ENCODE results near the gene TCF7L1.

The TCF7L1 gene

GRCh38 chr2:85188852-85189251 is 55.7 kb downstream of the TCF7L1 start:
- no peaks in the 10 kb centered on the region for H3K27me3 ChIP-seq (replicated peaks; ENCODE audit: insufficient read depth, low read length)
- no peaks in the 10 kb centered on the region for H4K20me1 ChIP-seq (ENCODE audit: insufficient read depth, low read length)
- H3K4me2 ChIP-seq (ENCODE audit: low read depth, low read length), result no peak overlapping the region
- no peaks in the 10 kb centered on the region for H3K4me1 ChIP-seq (ENCODE audit: low read length)
- H3K9ac ChIP-seq (ENCODE audit: low read length), result no peak overlapping the region
- H3K79me2 ChIP-seq (ENCODE audit: low read length), result no peaks in the 10 kb centered on the region
- no peak overlapping the region for H3K4me3 ChIP-seq (ENCODE audit: low read length)
- DNase-seq, result no peak
- H2AFZ ChIP-seq (ENCODE audit: low read length), result no peak overlapping the region
- H3K9me3 ChIP-seq (replicated peaks; ENCODE audit: insufficient read depth, low read length), result no peaks in the 10 kb centered on the region
- TF ChIP-seq CTCF (IDR thresholded peaks at IDR 0.05; ENCODE audit: low read length) (no peak), EZH2phosphoT487 (IDR thresholded peaks at IDR 0.05; ENCODE audit: low read length) (no peak), EZH2 (optimal IDR thresholded peaks at IDR 0.05; ENCODE audit: low read depth, low read length) (no peak)
- H3F3A ChIP-seq (ENCODE audit: insufficient read depth, low read length), result no peaks in the 10 kb centered on the region
- H3K27ac ChIP-seq (ENCODE audit: low read length), result no peak overlapping the region
- H3K36me3 ChIP-seq (replicated peaks; ENCODE audit: insufficient read depth, low read length), result no peaks in the 10 kb centered on the region
- H3K9me2 ChIP-seq (replicated peaks; ENCODE audit: insufficient read depth, low read length), result no peaks in the 10 kb centered on the region

GRCh38 chr2:85189606-85190270 is 56.5 kb downstream of the TCF7L1 start:
- Histone ChIP-seq H3K27ac (ENCODE audit: low read length) (no peak overlapping the region), H4K20me1 (ENCODE audit: insufficient read depth, low read length) (no peaks in the 10 kb centered on the region), H3F3A (ENCODE audit: insufficient read depth, low read length) (no peaks in the 10 kb centered on the region), H2AFZ (ENCODE audit: low read length) (no peak overlapping the region), H3K4me1 (ENCODE audit: low read length) (no peaks in the 10 kb centered on the region), H3K27me3 (replicated peaks; ENCODE audit: insufficient read depth, low read length) (no peaks in the 10 kb centered on the region), H3K79me2 (ENCODE audit: low read length) (no peaks in the 10 kb centered on the region), H3K4me3 (ENCODE audit: low read length) (no peak overlapping the region), H3K9me2 (replicated peaks; ENCODE audit: insufficient read depth, low read length) (no peaks in the 10 kb centered on the region), H3K9ac (ENCODE audit: low read length) (no peak overlapping the region), H3K36me3 (replicated peaks; ENCODE audit: insufficient read depth, low read length) (no peaks in the 10 kb centered on the region), H3K9me3 (replicated peaks; ENCODE audit: insufficient read depth, low read length) (no peaks in the 10 kb centered on the region), H3K4me2 (ENCODE audit: low read depth, low read length) (no peak overlapping the region)
- TF ChIP-seq EZH2 (optimal IDR thresholded peaks at IDR 0.05; ENCODE audit: low read depth, low read length) (no peak), EZH2phosphoT487 (IDR thresholded peaks at IDR 0.05; ENCODE audit: low read length) (no peak), CTCF (IDR thresholded peaks at IDR 0.05; ENCODE audit: low read length) (no peak)
- no peak for DNase-seq

- no peak for DNase-seq
- TF ChIP-seq EZH2phosphoT487 (IDR thresholded peaks at IDR 0.05; ENCODE audit: low read length), result no peak
- TF ChIP-seq EZH2 (optimal IDR thresholded peaks at IDR 0.05; ENCODE audit: low read depth, low read length), result no peak
- TF ChIP-seq CTCF (IDR thresholded peaks at IDR 0.05; ENCODE audit: low read length), result no peak
- Histone ChIP-seq H3K79me2 (ENCODE audit: low read length) (no peaks in the 10 kb centered on the region), H3K9me2 (replicated peaks; ENCODE audit: insufficient read depth, low read length) (no peaks in the 10 kb centered on the region), H3F3A (ENCODE audit: insufficient read depth, low read length) (no peaks in the 10 kb centered on the region), H3K27me3 (replicated peaks; ENCODE audit: insufficient read depth, low read length) (no peaks in the 10 kb centered on the region), H2AFZ (ENCODE audit: low read length) (no peak overlapping the region), H3K9me3 (replicated peaks; ENCODE audit: insufficient read depth, low read length) (no peaks in the 10 kb centered on the region), H3K27ac (ENCODE audit: low read length) (no peak overlapping the region), H3K4me3 (ENCODE audit: low read length) (no peak overlapping the region), H3K36me3 (replicated peaks; ENCODE audit: insufficient read depth, low read length) (no peaks in the 10 kb centered on the region), H3K4me2 (ENCODE audit: low read depth, low read length) (no peak overlapping the region), H3K9ac (ENCODE audit: low read length) (no peak overlapping the region), H3K4me1 (ENCODE audit: low read length) (no peaks in the 10 kb centered on the region), H4K20me1 (ENCODE audit: insufficient read depth, low read length) (no peaks in the 10 kb centered on the region)
Observed at GRCh38 chr2:85191157-85191556, 58.0 kb downstream of the TCF7L1 start.

Measured in MM.1S (cell line).